SK-N-SH (cell line): ENCODE data around the gene CEACAM16. TPM values are rescaled to one million over a fixed set of nuclear protein-coding genes. Genes with fewer than 3 reads are reported as not detected.
"Not testable (repeated sequence)": the region's sequence is repeated elsewhere in the genome, so short reads cannot be mapped to it uniquely, and the experiment has no call there.

ENCODE experiments used
- CTCF ChIA-PET: fragments of 300-600, 350-600 bp; formaldehyde crosslinking; extraction: SDS; loops from one replicate; lab custom pipeline; 2021; lab: Yijun Ruan, JAX
- POLR2A ChIA-PET: fragments of 350-600 bp; sonication (Branson Sonifier 250); formaldehyde crosslinking; extraction: SDS; loops from one replicate; lab custom pipeline; 2020; ENCODE audit warnings: antibody characterized with exemption, inconsistent platforms; lab: Yijun Ruan, JAX
- DNase-seq: peaks from one replicate; pipeline ENCODE4 v3.0.0; 2012
- H2AFZ ChIP-seq: fragments of 200-600 bp; sonication (generic); 2 replicates; pipeline ENCODE4 v1.8.1; 2016; ENCODE audit warnings: antibody characterized with exemption, mild to moderate bottlenecking, low read depth
- H3F3A ChIP-seq: fragments of 200-600 bp; sonication (generic); replicated peaks from 2 replicates; pipeline ENCODE3; 2016; ENCODE audit warnings: antibody characterized with exemption, mild to moderate bottlenecking; ENCODE audit not compliant: insufficient read depth
- H3K27ac ChIP-seq, 2 experiments: fragments of 200-500 bp in 1 of 2; fragments of 200-600 bp in 1 of 2; sonication (Bioruptor generic) in 1 of 2; sonication (generic), shearing (Covaris generic) in 1 of 2; 2 replicates each; pipeline versions ENCODE4 v1.5.1 to v1.6.1; 2014 to 2016; ENCODE audit warnings: low read depth in 2 of 2, inconsistent platforms in 1 of 2, low read length in 1 of 2, mild to moderate bottlenecking in 1 of 2, mixed read lengths in 1 of 2
- H3K27me3 ChIP-seq: fragments of 200-600 bp; sonication (generic), shearing (Covaris generic); 2 replicates; pipeline ENCODE4 v1.6.1; 2016; ENCODE audit warnings: mixed run types; ENCODE audit not compliant: insufficient read depth
- H3K36me3 ChIP-seq, 2 experiments: fragments of 200-500 bp in 1 of 2; fragments of 200-600 bp in 1 of 2; sonication (Bioruptor generic) in 1 of 2; sonication (generic) in 1 of 2; replicated peaks in 1 of 2; 2 replicates each; pipeline versions ENCODE3 to v1.5.1; 2014 to 2016; ENCODE audit warnings: low read length in 1 of 2, mild to moderate bottlenecking in 1 of 2; ENCODE audit not compliant: insufficient read depth in 2 of 2, control insufficient read depth in 1 of 2
- H3K4me1 ChIP-seq, 2 experiments: fragments of 200-500 bp in 1 of 2; fragments of 200-600 bp in 1 of 2; sonication (Bioruptor generic) in 1 of 2; sonication (generic), shearing (Covaris generic) in 1 of 2; 2 replicates each; pipeline versions ENCODE4 v1.5.1 to v1.6.1; 2014 to 2016; ENCODE audit warnings: low read depth in 1 of 2, low read length in 1 of 2, mixed run types in 1 of 2; ENCODE audit not compliant: insufficient read depth in 2 of 2, control insufficient read depth in 1 of 2
- H3K4me2 ChIP-seq: fragments of 200-600 bp; sonication (generic), shearing (Covaris generic); 2 replicates; pipeline ENCODE4 v1.6.1; 2017; ENCODE audit warnings: mixed run types
- H3K4me3 ChIP-seq, 2 experiments: fragments of 200-500 bp in 1 of 2; fragments of 200-600 bp in 1 of 2; sonication (Bioruptor generic) in 1 of 2; sonication (generic), shearing (Covaris generic) in 1 of 2; 2 replicates each; pipeline versions ENCODE4 v1.5.1 to v1.8.1; 2014 to 2016; ENCODE audit warnings: low read depth in 2 of 2, inconsistent platforms in 1 of 2, low read length in 1 of 2, mild to moderate bottlenecking in 1 of 2, mixed read lengths in 1 of 2, moderate library complexity in 1 of 2
- H3K79me2 ChIP-seq: fragments of 200-600 bp; sonication (generic); 2 replicates; pipeline ENCODE4 v1.8.1; 2017; ENCODE audit warnings: mild to moderate bottlenecking; ENCODE audit not compliant: insufficient read depth
- H3K9ac ChIP-seq: fragments of 200-600 bp; sonication (generic); 2 replicates; pipeline ENCODE4 v1.6.1; 2017; ENCODE audit warnings: mixed run types
- H3K9me2 ChIP-seq: fragments of 200-600 bp; sonication (generic); 2 replicates; pipeline ENCODE4 v1.6.1; 2017; ENCODE audit warnings: mixed run types
- H3K9me3 ChIP-seq: fragments of 200-600 bp; sonication (generic); 2 replicates; pipeline ENCODE4 v1.6.1; 2017; ENCODE audit warnings: mixed run types, mild to moderate bottlenecking, moderate library complexity
- H4K20me1 ChIP-seq: fragments of 200-600 bp; sonication (generic); 2 replicates; pipeline ENCODE4 v1.6.1; 2017; ENCODE audit warnings: mild to moderate bottlenecking, mixed run types; ENCODE audit not compliant: insufficient read depth
- GABPA ChIP-seq: IDR thresholded peaks from 2 replicates; pipeline ENCODE4 v1.4.0; 2012; ENCODE audit warnings: low read depth, mild to moderate bottlenecking
- MXI1 ChIP-seq: IDR thresholded peaks from 2 replicates; pipeline ENCODE4 v1.6.1; 2012; ENCODE audit warnings: mild to moderate bottlenecking, low read depth, low read length, improper control_type of control experiment
- POLR2AphosphoS5 ChIP-seq: IDR thresholded peaks from 2 replicates; pipeline ENCODE4 v1.6.1; 2012; ENCODE audit warnings: low read depth, low read length
- REST ChIP-seq: IDR thresholded peaks from 2 replicates; pipeline ENCODE4 v1.6.1; 2012; ENCODE audit warnings: mild to moderate bottlenecking, low read depth, low read length, moderate library complexity
- SIN3A ChIP-seq: IDR thresholded peaks from 2 replicates; pipeline ENCODE4 v1.6.1; 2012; ENCODE audit warnings: low read depth, mild to moderate bottlenecking, low read length, moderate library complexity, borderline replicate concordance
- TCF12 ChIP-seq: IDR thresholded peaks from 2 replicates; pipeline ENCODE4 v1.4.0; 2012
- WGBS: methylation state at CpG from one replicate; pipeline ENCODE4 v1.1.6; 2017; ENCODE audit warnings: low lambda C conversion rate; 5-methylcytosine and 5-hydroxymethylcytosine counted together
- polyA plus RNA-seq, 3 experiments: library from polyadenylated mRNA; depleted of rRNA; stranded (reverse); fragments of >200 nt; gene quantifications; 2 replicates each; pipeline ENCODE4 v1.2.3, GENCODE V29; 2012

CEACAM16 gene
- polyA plus RNA-seq, 1 of the 3 experiments (the other 2 are of a cell fraction) = not detected

GRCh38 chr19:44683434-44684210 is 15.3 kb upstream of the CEACAM16 start:
- Histone ChIP-seq H3K4me1 (peaks cover 0 to 6% of the 10 kb centered on the region in 2 experiments; a peak in 1 of 4 replicates), H3K27me3 (no peaks in the 10 kb centered on the region), H3K9me3 (no peaks in the 10 kb centered on the region), H3K4me2 (no peak overlapping the region), H3F3A (peaks cover 29% of the 10 kb centered on the region), H3K36me3 (no peaks in the 10 kb centered on the region), H2AFZ (no peak overlapping the region), H3K79me2 (no peaks in the 10 kb centered on the region), H3K9me2 (no peaks in the 10 kb centered on the region), H4K20me1 (no peaks in the 10 kb centered on the region), H3K27ac (peak overlapping the region in 1 of 2 experiments; percentile 92; a peak in 1 of 4 replicates), H3K4me3 (no peak overlapping the region), H3K9ac (no peak overlapping the region)
- no peak for TF ChIP-seq POLR2AphosphoS5
- TF ChIP-seq TCF12 = no peak
- TF ChIP-seq MXI1 = no peak
- no peak for TF ChIP-seq GABPA
- no peak for TF ChIP-seq REST
- no peak for TF ChIP-seq SIN3A
- no peak for DNase-seq
- ChIA-PET CTCF (interaction anchor here (1.1 to 2.8 kb wide), 3 partner anchors 40 to 113 kb away, joined by 3 to 10 read pairs (median 5); no protein-coding TSS in a partner anchor), POLR2A (no interaction called here)
- 89% methylated on average over 6 of the region's 9 CpGs for WGBS

- Histone ChIP-seq H3F3A (peaks cover 29% of the 10 kb centered on the region), H3K4me2 (peak overlapping the region; percentile 47; the same call in 1 of the 2 replicates), H3K9ac (peak overlapping the region; percentile 54; the same call in 1 of the 2 replicates), H3K27ac (peak overlapping the region in 1 of 2 experiments; percentile 92; a peak in 2 of 4 replicates)
- H3K4me1 ChIP-seq, H3K9me2 ChIP-seq, H4K20me1 ChIP-seq, H3K4me3 ChIP-seq, H3K27me3 ChIP-seq, H3K36me3 ChIP-seq, DNase-seq, H3K9me3 ChIP-seq, CTCF ChIA-PET, POLR2A ChIA-PET, H2AFZ ChIP-seq, H3K79me2 ChIP-seq: not testable (repeated sequence)
- WGBS = 62% methylated on average over 3 of the region's 3 CpGs
These were observed 14.6 kb upstream of the CEACAM16 start for GRCh38 chr19:44684396-44684795.
